NOMO-1 (cell line): ENCODE measurements around the gene TMEM51.

ENCODE experiments used
- DNase-seq, 2 experiments: peaks; one replicate each; lab custom pipeline; 2025; ENCODE audit not compliant: unreplicated experiment in 2 of 2; lab: John Stamatoyannopoulos, UW

The TMEM51 gene

DNA sequence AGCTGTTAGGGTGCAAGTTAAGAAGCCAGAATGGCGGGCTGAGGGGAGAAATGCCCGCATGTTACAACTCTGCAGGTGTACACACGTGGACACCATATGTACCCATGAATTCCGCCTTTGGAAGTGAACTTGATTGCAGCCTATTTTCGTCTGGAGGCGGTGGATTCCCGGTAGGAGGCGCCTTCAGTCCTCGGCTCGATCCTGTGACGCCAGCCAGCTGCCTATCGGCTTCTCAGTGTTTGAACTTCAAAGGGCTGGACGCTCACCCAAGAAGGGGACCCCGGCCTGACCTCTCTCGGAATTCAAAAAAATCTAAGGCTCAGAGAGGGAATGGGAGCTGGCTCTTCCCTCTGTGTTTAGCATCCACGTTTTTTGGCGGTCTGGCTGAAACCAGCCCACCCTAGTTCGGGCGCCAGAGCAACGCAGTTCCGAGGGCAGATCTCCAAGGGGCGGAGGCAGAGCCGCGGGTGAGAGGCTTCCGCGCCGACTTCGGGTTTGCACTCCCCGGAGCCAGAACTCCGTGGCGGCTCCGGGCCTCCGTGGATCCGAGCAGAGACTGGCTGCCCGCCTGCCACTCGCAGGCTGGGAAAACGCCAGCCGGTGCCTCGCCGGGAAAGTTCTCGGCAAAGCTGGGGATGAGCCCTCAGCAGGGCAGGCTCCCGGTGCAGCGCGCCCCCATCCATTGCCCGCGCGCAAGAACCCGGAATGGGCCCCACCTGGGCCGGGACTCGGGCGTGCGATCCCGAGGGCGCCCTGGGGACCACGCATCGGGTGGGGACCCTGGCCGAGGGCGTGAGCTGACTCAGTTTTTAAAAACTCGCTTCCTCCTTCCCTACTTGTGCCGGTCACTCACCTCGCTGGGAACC is 996 bp upstream of the TMEM51 start:
- DNase-seq, result peak in 1 of 2 experiments; percentile 11

GRCh38 chr1:15153842-15154479 is 414 bp downstream of the TMEM51 start:
- peak in 1 of 2 experiments; percentile 9 for DNase-seq

DNA sequence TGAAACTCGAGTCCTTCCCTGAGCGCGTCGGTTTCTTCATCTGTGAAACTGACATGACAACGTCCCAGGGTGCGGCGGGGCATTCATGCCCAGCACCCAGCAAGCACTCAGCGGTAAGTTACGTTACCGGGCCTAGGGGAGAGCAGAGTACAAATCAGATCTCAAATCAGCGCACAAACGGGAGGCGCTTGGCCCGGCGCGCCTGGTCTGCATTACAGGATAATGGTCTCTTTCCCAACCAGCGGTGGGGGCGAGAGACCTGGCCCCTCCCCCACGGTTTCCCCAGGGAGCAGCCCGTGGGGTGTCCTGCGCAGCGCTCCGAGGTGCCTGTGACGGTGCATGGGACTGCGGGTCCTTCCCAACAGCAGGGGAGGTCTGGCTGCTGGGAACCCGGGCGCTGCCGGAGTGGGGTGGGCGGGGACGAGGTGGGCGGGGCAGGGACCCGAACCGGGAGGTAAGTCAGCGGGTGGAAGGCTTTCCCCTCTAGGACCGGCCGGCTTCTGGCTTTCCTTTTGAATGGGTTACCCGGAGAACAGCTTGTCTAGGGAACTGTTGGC is 1.0 kb downstream of the TMEM51 start:
- DNase-seq, result no peak

- no peak for DNase-seq
Measured at GRCh38 chr1:15155191-15155590, 1.6 kb downstream of the TMEM51 start.

- no peak for DNase-seq
Measured at GRCh38 chr1:15155888-15156741, 2.6 kb downstream of the TMEM51 start.

GRCh38 chr1:15156807-15157380 is 3.3 kb downstream of the TMEM51 start:
- no peak for DNase-seq

DNA sequence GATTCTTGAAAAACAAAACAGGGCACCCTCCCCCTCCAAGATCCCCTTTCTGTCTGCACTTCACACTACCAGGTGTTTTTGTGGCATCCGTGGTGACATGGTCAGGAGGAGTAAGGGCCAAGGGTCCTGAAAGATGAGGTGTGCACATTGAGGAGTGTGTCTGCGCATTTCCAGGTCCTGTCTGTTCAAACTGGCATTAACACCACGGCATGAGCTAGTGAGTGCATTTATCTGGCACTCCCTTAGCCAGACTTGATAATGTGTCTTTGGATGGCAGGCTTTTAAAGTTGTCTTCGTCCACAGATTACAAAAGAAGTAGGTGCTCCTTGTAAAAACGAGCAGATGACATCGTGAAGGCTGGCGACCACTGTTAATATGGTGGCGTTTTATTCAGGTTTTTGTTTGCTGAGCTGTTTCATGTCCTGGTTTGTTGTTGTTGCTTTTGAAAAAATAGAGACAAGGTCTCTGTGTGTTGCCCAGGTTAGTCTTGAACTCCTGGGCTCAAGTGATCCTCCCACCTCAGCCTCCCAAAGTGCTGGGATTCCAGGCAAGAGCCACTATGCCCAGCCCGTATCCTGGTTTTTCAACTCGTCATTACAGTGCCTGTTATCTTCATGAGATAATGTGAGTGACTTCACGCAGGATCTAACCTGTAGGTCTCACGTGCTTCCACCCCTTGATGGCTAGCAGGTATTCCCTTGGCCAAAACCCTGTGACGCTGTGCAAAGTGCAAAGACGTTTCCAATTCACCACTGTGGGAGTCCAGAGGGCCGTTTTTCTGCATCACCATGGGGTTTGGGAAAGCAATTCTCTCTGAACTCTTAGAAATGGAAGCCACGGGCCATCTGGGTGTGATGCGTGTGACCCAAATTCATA is 4.2 kb downstream of the TMEM51 start:
- DNase-seq, result no peak

- no peak for DNase-seq
Measured at GRCh38 chr1:15158506-15159165, 5.1 kb downstream of the TMEM51 start.

DNA sequence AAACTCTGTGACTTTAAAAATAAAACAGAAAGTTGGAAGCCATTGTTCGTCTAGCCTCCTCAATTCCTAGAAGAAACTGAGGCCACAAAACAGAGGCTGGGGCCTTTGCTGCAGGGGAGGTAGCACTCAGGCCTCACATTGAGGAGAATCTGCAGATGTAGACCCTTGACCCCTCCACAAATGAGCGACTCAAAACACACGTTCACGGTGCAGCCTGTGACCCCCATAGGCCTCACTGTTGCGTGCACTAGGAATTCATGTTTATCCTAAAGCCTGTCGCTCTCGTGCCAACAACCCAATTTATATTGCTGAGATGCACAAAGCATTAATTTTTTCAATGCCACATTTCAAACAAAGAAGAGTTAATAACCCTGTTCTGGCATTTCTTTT is 5.6 kb downstream of the TMEM51 start:
- DNase-seq, result no peak

GRCh38 chr1:15160626-15161025 is 7.1 kb downstream of the TMEM51 start:
- DNase-seq, result no peak

- no peak for DNase-seq
Measured at GRCh38 chr1:15167386-15167785, 13.8 kb downstream of the TMEM51 start.

GRCh38 chr1:15168479-15168878 is 14.9 kb downstream of the TMEM51 start:
- peak in 1 of 2 experiments; percentile 11 for DNase-seq

DNA sequence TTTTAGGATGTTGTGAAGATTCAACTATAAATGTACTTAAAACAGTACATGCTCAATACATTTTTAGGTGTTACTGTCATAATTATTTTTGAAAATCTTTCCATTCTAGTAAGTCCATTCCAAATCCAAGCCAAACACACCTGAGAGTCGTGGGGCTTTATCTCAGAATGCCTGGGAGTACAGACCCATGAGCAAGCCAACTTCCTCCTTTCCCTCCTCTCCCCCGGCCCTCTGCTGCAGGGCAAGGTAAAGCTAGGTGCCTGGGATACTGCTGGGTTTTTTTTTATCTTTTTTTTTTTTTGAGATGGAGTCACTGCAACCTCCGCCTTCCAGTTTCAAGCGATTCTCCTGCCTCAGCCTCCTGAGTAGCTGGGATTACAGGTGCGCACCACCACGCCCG is 16.5 kb downstream of the TMEM51 start:
- no peak for DNase-seq

GRCh38 chr1:15171271-15171908 is 17.8 kb downstream of the TMEM51 start:
- no peak for DNase-seq

- no peak for DNase-seq
Measured at GRCh38 chr1:15172405-15173259, 19.1 kb downstream of the TMEM51 start.

GRCh38 chr1:15173863-15174614 is 20.5 kb downstream of the TMEM51 start:
- no peak for DNase-seq

GRCh38 chr1:15174615-15174983 is 21.1 kb downstream of the TMEM51 start:
- DNase-seq, result no peak
